Naive B cell (primary cell): ENCODE results near the gene FBXO2. TPM values are rescaled to one million over a fixed set of nuclear protein-coding genes. Genes with fewer than 3 reads are reported as not detected.
"Not testable (repeated sequence)": the region's sequence is repeated elsewhere in the genome, so short reads cannot be mapped to it uniquely, and the experiment has no call there.

Source experiments
- ATAC-seq, 2 donors: fragments of 150-1000 bp; cut with Tn5 transposase; 2 replicates each; pipeline ENCODE4 v1.10.0; 2021; ENCODE audit warnings: low read depth in 2 of 2, mild to moderate bottlenecking in 2 of 2, moderate library complexity in 2 of 2
- DNase-seq: peaks from one replicate; pipeline ENCODE4 v3.0.0; 2022
- H3K27ac Mint-ChIP-seq, 6 donors: one replicate each; pipeline ENCODE4 v1.8.0; 2020 to 2022; ENCODE audit warnings: mild to moderate bottlenecking in 6 of 6, mixed read lengths in 6 of 6, moderate library complexity in 5 of 6, inconsistent platforms in 2 of 6
- H3K27me3 Mint-ChIP-seq, 3 donors: one replicate each; pipeline ENCODE4 v1.8.0; 2021 to 2022; ENCODE audit warnings: mixed read lengths in 3 of 3, mild to moderate bottlenecking in 1 of 3
- H3K36me3 Mint-ChIP-seq, 2 donors: one replicate each; pipeline ENCODE4 v1.8.0; 2020 to 2022; ENCODE audit warnings: mixed read lengths in 2 of 2, inconsistent platforms in 1 of 2, mild to moderate bottlenecking in 1 of 2
- H3K4me1 Mint-ChIP-seq, 3 donors: one replicate each; pipeline ENCODE4 v1.8.0; 2020 to 2022; ENCODE audit warnings: mixed read lengths in 3 of 3, inconsistent platforms in 1 of 3, mild to moderate bottlenecking in 1 of 3, moderate library complexity in 1 of 3
- H3K4me3 Mint-ChIP-seq, 8 donors: one replicate each; pipeline ENCODE4 v1.8.0; 2020 to 2022; ENCODE audit warnings: mild to moderate bottlenecking in 8 of 8, mixed read lengths in 8 of 8, moderate library complexity in 8 of 8, inconsistent platforms in 2 of 8
- H3K9me3 Mint-ChIP-seq, 7 donors: one replicate each; pipeline ENCODE4 v1.8.0; 2020 to 2022; ENCODE audit warnings: mixed read lengths in 7 of 7, mild to moderate bottlenecking in 5 of 7, inconsistent platforms in 2 of 7, moderate library complexity in 1 of 7
- polyA plus RNA-seq, 6 donors: library from polyadenylated mRNA; unstranded; fragments of 300-500 nt; fragmentation: Illumina TruSeq; gene quantifications; one replicate each; pipeline ENCODE4 v1.2.3, GENCODE V29; 2021; ENCODE audit warnings: low read depth in 6 of 6

The FBXO2 gene
- polyA plus RNA-seq, 6 donors from 2014 or later, result 5.8 to 10.0 (median 6.6) TPM

GRCh38 chr1:11622398-11622797 lies 31.8 kb downstream of the FBXO2 start:
- Mint-ChIP-seq H3K9me3 (peaks cover 0 to 4% (median 0%) of the 10 kb centered on the region in 7 donors), H3K4me3 (no peak overlapping the region), H3K4me1 (no peaks in the 10 kb centered on the region), H3K27ac (no peak overlapping the region), H3K27me3 (peaks cover 41 to 63% (median 47%) of the 10 kb centered on the region in 3 donors), H3K36me3 (no peaks in the 10 kb centered on the region)
- ATAC-seq (no peak), DNase-seq (no peak)

- Mint-ChIP-seq H3K27me3 (peaks cover 38 to 62% (median 56%) of the 10 kb centered on the region in 3 donors), H3K4me3 (no peak overlapping the region), H3K36me3 (no peaks in the 10 kb centered on the region), H3K27ac (no peak overlapping the region), H3K4me1 (no peaks in the 10 kb centered on the region), H3K9me3 (peaks cover 0 to 4% (median 0%) of the 10 kb centered on the region in 7 donors)
- ATAC-seq, result no peak
- no peak for DNase-seq
Measured at GRCh38 chr1:11620924-11621323, 33.3 kb downstream of the FBXO2 start.

- DNase-seq (no peak), ATAC-seq (no peak)
- peaks cover 0 to 4% (median 0%) of the 10 kb centered on the region in 7 donors for H3K9me3 Mint-ChIP-seq
- no peak overlapping the region for H3K4me3 Mint-ChIP-seq
- H3K27me3 Mint-ChIP-seq, result peaks cover 38 to 58% (median 51%) of the 10 kb centered on the region in 3 donors
- peak overlapping the region in 1 of 6 donors; percentile 75 for H3K27ac Mint-ChIP-seq
- H3K36me3 Mint-ChIP-seq, result no peaks in the 10 kb centered on the region
- no peaks in the 10 kb centered on the region for H3K4me1 Mint-ChIP-seq
Measured at GRCh38 chr1:11620405-11620804, 33.8 kb downstream of the FBXO2 start.

GRCh38 chr1:11617741-11618140 lies 36.5 kb downstream of the FBXO2 start:
- Mint-ChIP-seq H3K4me1 (no peaks in the 10 kb centered on the region), H3K9me3 (no peaks in the 10 kb centered on the region), H3K27ac (no peak overlapping the region), H3K4me3 (no peak overlapping the region), H3K36me3 (no peaks in the 10 kb centered on the region), H3K27me3 (peaks cover 40 to 48% (median 42%) of the 10 kb centered on the region in 3 donors)
- ATAC-seq (no peak), DNase-seq (no peak)

- no peak overlapping the region for H3K27ac Mint-ChIP-seq
- H3K27me3 Mint-ChIP-seq, result peaks cover 40 to 45% (median 40%) of the 10 kb centered on the region in 3 donors
- no peaks in the 10 kb centered on the region for H3K9me3 Mint-ChIP-seq
- no peaks in the 10 kb centered on the region for H3K4me1 Mint-ChIP-seq
- ATAC-seq (no peak), DNase-seq (no peak)
- H3K36me3 Mint-ChIP-seq, result no peaks in the 10 kb centered on the region
- H3K4me3 Mint-ChIP-seq, result no peak overlapping the region
Measured at GRCh38 chr1:11617314-11617713, 36.9 kb downstream of the FBXO2 start.

GRCh38 chr1:11616766-11617165 lies 37.5 kb downstream of the FBXO2 start:
- no peaks in the 10 kb centered on the region for H3K4me1 Mint-ChIP-seq
- no peak overlapping the region for H3K4me3 Mint-ChIP-seq
- peaks cover 35 to 40% (median 40%) of the 10 kb centered on the region in 3 donors for H3K27me3 Mint-ChIP-seq
- peak overlapping the region in 1 of 6 donors; percentile 70 for H3K27ac Mint-ChIP-seq
- no peak for DNase-seq
- no peaks in the 10 kb centered on the region for H3K36me3 Mint-ChIP-seq
- no peak for ATAC-seq
- no peaks in the 10 kb centered on the region for H3K9me3 Mint-ChIP-seq

- Mint-ChIP-seq H3K27ac (peak overlapping the region in 1 of 6 donors; percentile 15), H3K9me3 (no peaks in the 10 kb centered on the region), H3K4me1 (no peaks in the 10 kb centered on the region), H3K27me3 (peaks cover 24 to 35% (median 27%) of the 10 kb centered on the region in 3 donors), H3K4me3 (no peak overlapping the region), H3K36me3 (no peaks in the 10 kb centered on the region)
- no peak for ATAC-seq
- DNase-seq, result no peak
Measured at GRCh38 chr1:11615090-11615489, 39.1 kb downstream of the FBXO2 start.

- H3K9me3 Mint-ChIP-seq, result no peaks in the 10 kb centered on the region
- H3K27ac Mint-ChIP-seq, result no peak overlapping the region
- no peak for DNase-seq
- H3K27me3 Mint-ChIP-seq, result peaks cover 25 to 35% (median 32%) of the 10 kb centered on the region in 3 donors
- ATAC-seq, result no peak
- no peaks in the 10 kb centered on the region for H3K4me1 Mint-ChIP-seq
- no peak overlapping the region for H3K4me3 Mint-ChIP-seq
- H3K36me3 Mint-ChIP-seq, result no peaks in the 10 kb centered on the region
Measured at GRCh38 chr1:11613347-11613746, 40.9 kb downstream of the FBXO2 start.

- Mint-ChIP-seq H3K27ac (peak overlapping the region in 1 of 6 donors; percentile 79), H3K4me3 (peak overlapping the region in 1 of 8 donors; percentile 36), H3K36me3 (no peaks in the 10 kb centered on the region), H3K4me1 (no peaks in the 10 kb centered on the region), H3K9me3 (peaks cover 0 to 3% (median 0%) of the 10 kb centered on the region in 7 donors), H3K27me3 (peaks cover 15 to 32% (median 26%) of the 10 kb centered on the region in 3 donors)
- ATAC-seq, result no peak
- no peak for DNase-seq
Measured at GRCh38 chr1:11611638-11612327, 42.4 kb downstream of the FBXO2 start.

- DNase-seq (no peak), ATAC-seq (no peak)
- no peak overlapping the region for H3K4me3 Mint-ChIP-seq
- peaks cover 12 to 33% (median 29%) of the 10 kb centered on the region in 3 donors for H3K27me3 Mint-ChIP-seq
- H3K4me1 Mint-ChIP-seq, result no peaks in the 10 kb centered on the region
- peak overlapping the region in 1 of 6 donors; percentile 19 for H3K27ac Mint-ChIP-seq
- peaks cover 0 to 11% (median 5%) of the 10 kb centered on the region in 7 donors for H3K9me3 Mint-ChIP-seq
- no peaks in the 10 kb centered on the region for H3K36me3 Mint-ChIP-seq
Measured at GRCh38 chr1:11610629-11611180, 43.5 kb downstream of the FBXO2 start.

- H3K9me3 Mint-ChIP-seq, result peaks cover 0 to 11% (median 5%) of the 10 kb centered on the region in 7 donors
- H3K27me3 Mint-ChIP-seq, result peaks cover 5 to 28% (median 18%) of the 10 kb centered on the region in 3 donors
- H3K27ac Mint-ChIP-seq, result peak overlapping the region in 1 of 6 donors; percentile 29
Measured at GRCh38 chr1:11609378-11609777, 44.9 kb downstream of the FBXO2 start.

GRCh38 chr1:11608596-11609130 lies 45.6 kb downstream of the FBXO2 start:
- Mint-ChIP-seq H3K27me3 (peaks cover 5 to 34% (median 16%) of the 10 kb centered on the region in 3 donors), H3K9me3 (peaks cover 0 to 11% (median 5%) of the 10 kb centered on the region in 7 donors)
- not testable (repeated sequence) for H3K4me3 Mint-ChIP-seq, ATAC-seq, H3K27ac Mint-ChIP-seq, H3K4me1 Mint-ChIP-seq, H3K36me3 Mint-ChIP-seq, DNase-seq

More at GRCh38 chr1:11609378-11609777, 44.9 kb downstream of the FBXO2 start:
- not testable (repeated sequence) for DNase-seq, ATAC-seq, H3K36me3 Mint-ChIP-seq, H3K4me3 Mint-ChIP-seq, H3K4me1 Mint-ChIP-seq

- peaks cover 0 to 11% (median 5%) of the 10 kb centered on the region in 7 donors for H3K9me3 Mint-ChIP-seq
- H3K27me3 Mint-ChIP-seq, result peaks cover 5 to 40% (median 29%) of the 10 kb centered on the region in 3 donors
- peak overlapping the region in 1 of 6 donors; percentile 22 for H3K27ac Mint-ChIP-seq
- no peaks in the 10 kb centered on the region for H3K4me1 Mint-ChIP-seq
- no peak for DNase-seq
- no peak overlapping the region for H3K4me3 Mint-ChIP-seq
- no peaks in the 10 kb centered on the region for H3K36me3 Mint-ChIP-seq
- no peak for ATAC-seq
Measured at GRCh38 chr1:11606775-11607174, 47.5 kb downstream of the FBXO2 start.

GRCh38 chr1:11602981-11603380 lies 51.2 kb downstream of the FBXO2 start:
- H3K9me3 Mint-ChIP-seq, result peaks cover 0 to 11% (median 5%) of the 10 kb centered on the region in 7 donors
- no peak overlapping the region for H3K27ac Mint-ChIP-seq
- no peak overlapping the region for H3K4me3 Mint-ChIP-seq
- H3K4me1 Mint-ChIP-seq, result no peaks in the 10 kb centered on the region
- DNase-seq (no peak), ATAC-seq (no peak)
- H3K36me3 Mint-ChIP-seq, result no peaks in the 10 kb centered on the region
- H3K27me3 Mint-ChIP-seq, result peaks cover 7 to 46% (median 38%) of the 10 kb centered on the region in 3 donors
